ENCODE measurements around the gene ATP6V0E1.

ATP6V0E1 gene

DNA sequence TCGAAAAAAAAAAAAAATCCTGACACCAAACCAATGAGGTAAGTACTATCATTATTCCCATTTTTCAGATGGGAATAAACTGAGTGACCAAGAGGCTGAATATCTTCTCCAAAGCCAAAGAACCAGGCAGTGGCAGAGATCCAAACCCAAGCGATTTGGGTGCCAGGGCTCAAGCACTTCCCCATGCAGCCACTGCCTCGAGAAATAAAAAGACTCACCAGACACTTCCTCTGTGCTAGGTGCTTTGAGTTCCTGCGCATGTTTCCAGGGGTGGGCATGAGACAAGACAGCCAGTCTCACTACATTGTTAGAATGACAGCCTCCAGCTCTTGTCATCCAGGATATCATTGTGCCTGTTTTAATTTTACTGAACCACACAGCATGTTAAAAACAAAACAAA, 26.6 kb upstream of the ATP6V0E1 start:
- DNase-seq (ENCODE audit: low spot score), result peak; percentile 14

- DNase-seq (ENCODE audit: low spot score), result no peak
Measured at GRCh38 chr5:172957458-172957857, 26.1 kb upstream of the ATP6V0E1 start.

DNA sequence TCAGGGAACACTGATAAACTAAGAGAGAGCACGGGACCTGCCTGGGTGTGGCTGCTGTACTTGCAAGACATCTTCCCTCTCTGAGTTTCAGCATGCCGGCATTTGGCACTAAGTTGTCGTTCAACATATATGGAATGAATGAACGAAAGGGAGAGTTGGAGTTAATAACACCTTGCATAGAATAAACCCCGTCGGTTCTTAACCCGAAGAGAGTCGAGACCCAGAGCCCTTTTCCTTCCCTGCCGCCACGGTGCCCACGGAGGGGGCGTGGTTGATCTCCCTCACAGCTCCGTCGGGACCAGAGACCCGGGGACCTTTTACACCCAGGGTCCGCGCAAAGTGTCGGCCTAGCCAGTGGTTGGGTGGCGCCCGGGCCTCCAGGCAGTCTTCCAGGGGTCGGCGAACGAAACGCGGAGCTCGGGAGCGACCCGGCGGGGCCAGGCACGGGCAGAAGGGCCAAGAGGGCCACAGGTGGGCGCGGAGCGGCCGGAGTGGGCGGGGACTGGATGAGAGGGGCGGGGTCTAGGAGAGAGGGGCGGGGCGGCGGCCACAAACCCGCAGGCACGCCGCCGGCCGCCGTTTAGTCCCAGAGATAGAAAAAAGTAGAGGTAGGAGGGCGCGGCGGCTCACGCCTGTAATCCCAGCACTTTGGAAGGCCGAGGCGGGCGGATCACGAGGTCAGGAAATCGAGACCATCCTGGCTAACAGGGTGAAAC, 25.1 kb upstream of the ATP6V0E1 start:
- peak; percentile 52 for DNase-seq (ENCODE audit: low spot score)

DNA sequence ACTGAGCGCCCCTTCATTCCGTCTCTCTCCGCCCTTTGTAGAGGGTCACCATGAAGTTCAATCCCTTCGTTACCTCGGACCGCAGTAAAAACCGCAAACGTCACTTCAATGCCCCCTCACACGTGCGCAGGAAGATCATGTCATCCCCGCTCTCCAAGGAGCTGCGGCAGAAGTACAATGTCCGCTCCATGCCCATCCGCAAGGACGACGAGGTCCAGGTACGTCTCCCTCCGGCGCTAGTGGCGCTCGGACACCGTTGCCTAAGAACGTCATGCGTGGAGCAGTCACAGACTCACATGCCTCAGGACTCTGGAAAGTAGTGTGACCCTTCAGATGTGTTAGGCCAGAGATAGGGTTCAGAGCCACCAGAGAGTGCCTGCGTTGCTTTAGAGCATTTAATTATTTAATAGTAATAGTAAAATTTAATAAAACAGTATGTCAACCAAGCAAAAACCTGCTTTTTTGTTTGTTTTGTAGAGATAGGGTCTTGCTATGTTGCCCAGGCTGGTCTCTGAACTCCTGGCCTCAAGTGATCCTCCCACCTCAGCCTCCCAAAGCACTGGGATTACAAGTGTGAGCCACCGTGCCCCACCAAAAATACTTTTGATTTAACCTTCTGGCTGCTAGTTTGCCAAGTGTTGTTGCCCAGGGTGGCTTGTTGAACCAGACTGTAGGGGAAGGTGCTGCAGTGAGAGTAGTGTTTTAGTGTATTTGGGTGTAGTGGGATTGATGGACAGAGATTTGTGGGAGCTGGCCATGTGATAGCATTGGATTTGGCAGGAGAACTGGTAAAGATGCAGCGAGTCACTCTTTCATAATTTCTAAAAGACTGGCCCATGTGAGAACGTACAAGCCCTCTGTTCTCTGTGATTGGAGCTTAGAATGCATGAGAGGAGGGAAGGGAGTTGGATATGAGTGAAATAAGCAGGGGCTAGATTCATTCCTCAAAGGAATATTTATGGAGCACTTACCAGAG, 23.5 kb upstream of the ATP6V0E1 start:
- no peak for DNase-seq (ENCODE audit: low spot score)

DNA sequence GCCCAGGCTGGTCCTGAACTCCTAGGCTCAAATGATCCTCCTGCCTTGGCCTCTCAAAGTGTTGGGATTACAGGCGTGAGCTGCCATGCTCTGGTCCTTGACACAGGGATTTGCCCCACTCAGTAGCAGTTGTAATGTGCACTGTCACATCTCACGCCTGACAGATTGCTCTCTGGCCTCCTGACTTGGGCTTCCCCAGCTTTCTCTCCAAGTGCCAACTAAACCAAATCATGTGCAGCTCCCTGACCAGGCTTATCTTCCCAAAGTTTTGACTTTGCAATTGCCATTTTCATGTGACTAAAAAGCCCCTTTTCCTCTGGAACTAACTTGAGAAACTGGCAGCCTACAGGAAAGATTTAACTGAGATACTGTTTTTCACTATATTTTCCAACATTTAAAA, 13.7 kb upstream of the ATP6V0E1 start:
- no peak for DNase-seq (ENCODE audit: low spot score)

DNA sequence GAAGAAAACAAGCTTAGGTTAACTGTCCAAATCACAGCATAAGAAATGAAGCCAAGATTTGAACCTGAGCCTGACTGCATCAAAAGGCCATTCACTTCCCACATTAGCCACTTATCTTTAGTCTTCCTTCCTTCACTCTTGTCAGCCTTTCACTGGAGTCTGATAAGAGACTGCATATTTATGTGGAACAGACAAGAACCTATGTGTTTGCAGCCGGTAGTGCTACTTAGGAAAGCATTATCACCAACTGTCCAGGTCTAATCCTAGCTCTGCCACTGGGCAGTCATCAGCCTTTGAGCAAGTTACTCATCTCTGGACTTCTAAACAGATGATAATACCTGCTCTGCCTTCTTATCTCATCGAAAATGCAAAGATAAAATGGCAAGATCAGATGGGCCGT, 12.1 kb upstream of the ATP6V0E1 start:
- no peak for DNase-seq (ENCODE audit: low spot score)

GRCh38 chr5:172972552-172972951, 11.0 kb upstream of the ATP6V0E1 start:
- no peak for DNase-seq (ENCODE audit: low spot score)

DNA sequence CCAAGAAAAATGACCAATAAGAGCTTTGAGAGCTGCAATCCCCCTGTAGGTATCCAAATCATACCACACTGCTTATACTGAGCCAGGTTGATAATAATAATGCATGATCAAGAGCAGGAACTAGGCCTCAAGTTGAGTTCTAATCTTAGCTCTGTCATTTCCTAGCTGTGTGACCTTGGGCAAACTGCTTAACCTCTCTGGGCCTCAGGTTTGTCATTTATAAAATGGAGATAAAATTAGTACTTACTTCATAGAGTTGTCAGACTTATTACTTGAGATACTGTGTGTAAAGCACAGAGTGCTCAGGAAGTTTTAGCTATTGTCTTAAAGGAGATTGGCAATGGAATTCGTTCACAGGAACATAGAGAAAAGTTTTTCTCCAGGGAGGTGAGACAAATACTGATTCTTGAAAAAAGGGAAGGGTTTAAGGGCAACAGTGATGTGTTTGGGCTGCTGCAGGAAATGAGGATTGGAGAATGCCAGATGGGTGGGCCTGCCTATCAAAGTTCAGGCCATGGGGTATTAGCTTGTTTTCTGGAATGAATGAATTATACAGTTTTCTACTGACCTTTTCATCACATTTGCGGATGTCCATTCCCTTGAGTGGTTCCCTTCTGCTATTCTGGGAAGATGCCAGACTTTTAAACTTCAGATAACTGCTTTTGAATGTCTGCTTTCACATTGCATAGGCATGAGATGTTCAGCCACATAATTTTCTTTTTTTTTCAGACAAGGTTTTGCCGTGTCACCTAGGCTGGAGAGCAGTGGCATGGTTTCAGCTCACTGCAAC, 10.2 kb upstream of the ATP6V0E1 start:
- DNase-seq (ENCODE audit: low spot score), result no peak

DNA sequence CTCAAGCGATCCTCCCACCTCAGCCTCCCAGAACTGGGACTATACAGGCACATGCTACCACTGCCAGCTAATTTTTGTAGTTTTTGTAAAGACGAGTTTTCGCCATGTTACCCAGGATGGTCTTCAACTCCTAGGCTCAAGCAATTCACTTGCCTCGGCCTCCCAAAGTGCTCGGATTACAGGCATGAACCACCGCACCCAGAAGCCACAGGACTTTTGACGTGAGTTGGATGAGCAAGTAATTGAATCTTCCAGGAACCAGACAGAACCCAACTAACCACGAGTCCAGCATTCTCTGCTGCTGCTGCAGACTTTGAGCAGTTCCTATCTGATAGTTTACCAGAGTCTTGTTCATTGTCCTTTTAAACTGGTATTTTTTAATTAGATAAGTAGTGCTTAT, 9.6 kb upstream of the ATP6V0E1 start:
- no peak for DNase-seq (ENCODE audit: low spot score)

DNA sequence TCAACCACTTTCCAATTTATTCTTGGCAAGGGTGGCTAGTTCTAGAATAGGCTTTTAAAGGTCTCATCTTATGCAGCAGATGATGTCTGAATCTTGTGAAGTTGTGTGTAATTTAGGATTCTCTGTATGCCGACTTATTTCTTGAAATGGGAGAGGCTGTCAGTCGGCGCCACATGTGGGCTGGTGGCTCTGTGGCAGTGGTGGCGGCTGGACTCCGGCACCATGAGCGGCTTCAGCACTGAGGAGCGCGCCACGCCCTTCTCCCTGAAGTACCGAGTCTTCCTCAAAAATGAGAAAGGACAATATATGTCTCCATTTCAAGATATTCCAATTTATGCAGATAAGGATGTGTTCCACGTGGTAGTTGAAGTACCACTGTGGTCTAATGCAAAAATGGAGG, 8.3 kb upstream of the ATP6V0E1 start:
- DNase-seq (ENCODE audit: low spot score), result no peak

DNA sequence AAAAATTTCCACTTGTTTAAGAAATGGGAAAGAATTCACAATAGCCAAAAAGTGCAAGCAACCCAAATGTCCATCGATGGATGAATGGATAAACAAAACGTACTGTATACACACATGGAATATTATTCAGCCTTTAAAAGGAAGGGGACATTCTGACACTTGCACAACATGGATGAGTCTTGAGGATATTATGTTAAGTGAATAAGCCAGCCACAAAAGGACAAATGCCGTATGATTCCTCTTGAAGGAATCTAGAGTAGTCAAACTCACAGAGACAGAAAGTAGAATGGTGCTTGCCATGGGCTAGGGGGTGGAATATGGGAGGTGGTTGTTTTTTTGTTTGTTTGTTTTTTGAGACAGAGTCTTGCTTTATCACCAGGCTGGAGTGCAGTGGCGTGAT, 3.8 kb upstream of the ATP6V0E1 start:
- no peak for DNase-seq (ENCODE audit: low spot score)

GRCh38 chr5:172981931-172982330, 1.6 kb upstream of the ATP6V0E1 start:
- no peak for DNase-seq (ENCODE audit: low spot score)

GRCh38 chr5:172984244-172984953, 828 bp downstream of the ATP6V0E1 start:
- peak; percentile 67 for DNase-seq (ENCODE audit: low spot score)

DNA sequence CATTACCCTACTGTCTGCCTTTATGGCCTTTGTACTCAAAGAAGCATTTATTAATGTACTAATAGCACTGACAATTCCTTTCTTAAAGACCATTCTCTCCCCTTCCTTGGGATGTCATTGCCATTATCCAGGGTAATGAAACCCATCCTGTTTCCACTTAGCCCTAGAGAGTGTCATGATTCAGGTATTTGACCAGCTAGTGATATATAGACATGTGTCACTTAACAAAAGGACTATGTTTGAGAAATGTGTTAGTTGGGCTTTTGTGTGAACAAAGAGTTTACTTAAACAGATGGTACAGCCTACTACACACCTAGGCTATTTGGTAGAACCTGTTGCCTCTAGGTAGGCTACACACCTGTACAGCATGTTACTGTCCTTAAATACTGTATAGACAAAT, 2.0 kb downstream of the ATP6V0E1 start:
- no peak for DNase-seq (ENCODE audit: low spot score)

- no peak for DNase-seq (ENCODE audit: low spot score)
Measured at GRCh38 chr5:172988276-172988675, 4.7 kb downstream of the ATP6V0E1 start.

GRCh38 chr5:172990776-172991175, 7.2 kb downstream of the ATP6V0E1 start:
- DNase-seq (ENCODE audit: low spot score), result no peak

- no peak for DNase-seq (ENCODE audit: low spot score)
Measured at GRCh38 chr5:172994405-172994804, 10.8 kb downstream of the ATP6V0E1 start.

DNA sequence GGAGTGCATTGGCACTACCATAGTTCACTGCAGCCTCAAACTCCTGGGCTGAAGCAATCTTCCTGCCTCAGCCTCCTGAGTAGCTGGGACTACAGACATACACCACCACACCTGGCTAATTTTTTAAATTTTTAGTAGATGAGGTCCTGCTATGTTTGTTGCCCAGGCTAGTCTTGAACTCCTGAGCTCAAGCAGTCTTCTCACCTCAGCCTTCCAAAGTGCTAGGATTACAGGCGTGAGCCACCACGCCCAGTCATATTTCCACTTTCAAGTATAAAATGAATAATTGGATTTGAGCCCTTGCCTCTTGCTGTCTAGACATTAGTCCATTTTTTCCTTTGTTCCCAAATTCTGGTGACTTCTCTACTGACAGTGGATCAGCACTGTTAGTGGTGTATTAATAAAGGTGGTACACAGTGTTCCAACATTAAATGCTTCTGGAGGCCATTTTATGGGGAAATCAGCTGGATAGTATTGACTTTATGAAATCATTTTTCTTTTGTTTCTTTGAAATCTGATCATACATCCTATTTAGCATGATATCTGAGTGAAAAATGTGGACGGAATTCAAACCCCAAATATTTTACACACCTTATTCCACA, 15.9 kb downstream of the ATP6V0E1 start:
- DNase-seq (ENCODE audit: low spot score), result no peak

DNA sequence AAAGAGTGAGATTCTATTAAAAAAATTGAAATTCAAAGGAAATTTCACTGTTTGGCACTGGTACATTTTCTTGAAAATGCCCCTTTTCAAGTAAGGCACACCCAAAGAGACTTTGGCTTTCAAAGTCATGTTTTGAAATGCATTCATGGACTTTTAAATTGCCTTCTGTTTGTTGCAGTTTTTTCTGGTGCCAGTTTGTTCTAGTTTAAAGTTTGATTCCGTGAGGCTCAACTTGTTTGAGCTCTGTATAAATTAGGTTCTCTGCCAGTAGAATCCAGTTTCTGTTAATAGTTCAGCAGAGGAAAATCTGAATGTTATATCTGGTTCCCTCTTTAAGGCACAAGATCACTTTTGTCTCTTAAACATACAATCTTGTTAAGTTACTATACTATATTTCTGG, 16.4 kb downstream of the ATP6V0E1 start:
- no peak for DNase-seq (ENCODE audit: low spot score)

- no peak for DNase-seq (ENCODE audit: low spot score)
Measured at GRCh38 chr5:173001229-173001841, 17.8 kb downstream of the ATP6V0E1 start.

DNA sequence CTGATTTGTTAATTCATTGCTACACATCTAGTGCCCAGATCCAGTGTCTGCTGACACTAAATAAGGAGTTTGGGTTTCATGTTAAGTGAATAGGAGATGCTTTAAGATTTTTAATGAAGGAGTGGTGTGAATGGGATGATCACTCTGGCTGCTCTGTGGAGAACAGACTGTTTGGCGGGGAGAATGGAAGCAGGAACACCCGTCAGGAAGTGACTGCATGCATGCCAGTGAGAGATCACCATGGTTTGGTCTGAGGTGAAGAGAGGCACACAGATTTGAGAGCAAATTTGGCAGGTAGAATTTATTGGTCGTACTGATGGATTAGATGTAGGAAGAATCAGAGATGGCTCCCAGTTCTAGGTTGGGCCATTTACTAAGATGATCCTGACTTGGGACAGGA, 19.8 kb downstream of the ATP6V0E1 start:
- no peak for DNase-seq (ENCODE audit: low spot score)
